Measurements from ENCODE around the gene PRPF8.
"Not testable (repeated sequence)": the region's sequence is repeated elsewhere in the genome, so short reads cannot be mapped to it uniquely, and the experiment has no call there.

Gene PRPF8

GRCh38 chr17:1684378-1685189 is at the start of gene PRPF8:
Gene PRPF8 (minus strand): TSS chr17:1684867. CDS start chr17:1684571, 296 bp downstream.
- peak; percentile 98 for DNase-seq (ENCODE audit: low spot score)

- no peak for DNase-seq (ENCODE audit: low spot score)
Measured at GRCh38 chr17:1733759-1734158, 49.1 kb upstream of the PRPF8 start.

- DNase-seq (ENCODE audit: low spot score) = no peak
Measured at GRCh38 chr17:1732833-1733321, 48.2 kb upstream of the PRPF8 start.

- no peak for DNase-seq (ENCODE audit: low spot score)
Measured at GRCh38 chr17:1732241-1732832, 47.7 kb upstream of the PRPF8 start.

- no peak for DNase-seq (ENCODE audit: low spot score)
Measured at GRCh38 chr17:1731194-1731506, 46.5 kb upstream of the PRPF8 start.

GRCh38 chr17:1730326-1731193 is 45.9 kb upstream of the PRPF8 start:
- DNase-seq (ENCODE audit: low spot score) = no peak

- no peak for DNase-seq (ENCODE audit: low spot score)
Measured at GRCh38 chr17:1729966-1730325, 45.3 kb upstream of the PRPF8 start.

GRCh38 chr17:1727876-1728630 is 43.4 kb upstream of the PRPF8 start:
- no peak for DNase-seq (ENCODE audit: low spot score)

GRCh38 chr17:1727258-1727789 is 42.7 kb upstream of the PRPF8 start:
- no peak for DNase-seq (ENCODE audit: low spot score)

- DNase-seq (ENCODE audit: low spot score) = no peak
Measured at GRCh38 chr17:1726626-1727257, 42.1 kb upstream of the PRPF8 start.

- DNase-seq (ENCODE audit: low spot score) = no peak
Measured at GRCh38 chr17:1725642-1726511, 41.2 kb upstream of the PRPF8 start.

GRCh38 chr17:1724869-1725641 is 40.4 kb upstream of the PRPF8 start:
- DNase-seq (ENCODE audit: low spot score) = no peak

- peak; percentile 56 for DNase-seq (ENCODE audit: low spot score)
Measured at GRCh38 chr17:1724351-1724868, 39.7 kb upstream of the PRPF8 start, which contains the start of gene WDR81. Gene WDR81 (plus strand): TSS chr17:1724704. CDS start chr17:1724960, 256 bp downstream.

GRCh38 chr17:1722022-1722421 is 37.4 kb upstream of the PRPF8 start:
- not testable (repeated sequence) for DNase-seq (ENCODE audit: low spot score)

GRCh38 chr17:1720856-1721386 is 36.3 kb upstream of the PRPF8 start:
- DNase-seq (ENCODE audit: low spot score) = no peak

- no peak for DNase-seq (ENCODE audit: low spot score)
Measured at GRCh38 chr17:1718362-1719165, 33.9 kb upstream of the PRPF8 start.

GRCh38 chr17:1716912-1717695 is 32.4 kb upstream of the PRPF8 start:
- peak; percentile 98 for DNase-seq (ENCODE audit: low spot score)
